Measurements from ENCODE around the gene TNFRSF19. TPM values are rescaled to one million over a fixed set of nuclear protein-coding genes. Genes with fewer than 3 reads are reported as not detected.

TNFRSF19 gene
- total RNA-seq, 1 experiment from 2014 or later = 0.24 TPM

GRCh38 chr13:23637829-23638228, 67.6 kb downstream of the TNFRSF19 start:
- ChIA-PET CTCF (no interaction called here), POLR2A (ENCODE audit: unreplicated experiment) (no interaction called here)
- DNase-seq = no peak
- H3K4me2 ChIP-seq = no peak overlapping the region
- no peaks in the 10 kb centered on the region for H3K4me1 ChIP-seq (replicated peaks; ENCODE audit: insufficient read depth)
- no peaks in the 10 kb centered on the region for H3K36me3 ChIP-seq (ENCODE audit: low read depth)
- H3K9me3 ChIP-seq (ENCODE audit: insufficient read depth, low read depth) = no peaks in the 10 kb centered on the region
- no peaks in the 10 kb centered on the region for H3K79me2 ChIP-seq (ENCODE audit: low read depth)
- H3K9me2 ChIP-seq (ENCODE audit: insufficient read depth) = no peaks in the 10 kb centered on the region
- no peaks in the 10 kb centered on the region for H3F3A ChIP-seq (ENCODE audit: insufficient read depth, low read depth)
- no peak overlapping the region for H3K27ac ChIP-seq
- H4K20me1 ChIP-seq (ENCODE audit: insufficient read depth) = no peaks in the 10 kb centered on the region
- BruUV-seq (replicated peaks) = no TSS peak
- no peaks in the 10 kb centered on the region for H3K27me3 ChIP-seq (ENCODE audit: insufficient read depth, low read depth)
- no peak overlapping the region for H3K4me3 ChIP-seq
- intact Hi-C loops (cut with micrococcal nuclease; ENCODE audit: unreplicated experiment) = no loop called here
- no peak overlapping the region for H2AFZ ChIP-seq
- TF ChIP-seq CTCF (conservative IDR thresholded peaks at IDR 0.05) (no peak), EZH2 (IDR thresholded peaks at IDR 0.05; ENCODE audit: low read depth) (no peak)

- Histone ChIP-seq H3K27me3 (ENCODE audit: insufficient read depth, low read depth) (no peaks in the 10 kb centered on the region), H3K4me1 (replicated peaks; ENCODE audit: insufficient read depth) (no peaks in the 10 kb centered on the region), H3K27ac (no peak overlapping the region), H2AFZ (no peak overlapping the region), H3K79me2 (ENCODE audit: low read depth) (no peaks in the 10 kb centered on the region), H3K36me3 (ENCODE audit: low read depth) (no peaks in the 10 kb centered on the region), H3K9me3 (ENCODE audit: insufficient read depth, low read depth) (no peaks in the 10 kb centered on the region), H4K20me1 (ENCODE audit: insufficient read depth) (no peaks in the 10 kb centered on the region), H3K4me3 (no peak overlapping the region), H3K9me2 (ENCODE audit: insufficient read depth) (no peaks in the 10 kb centered on the region), H3K4me2 (no peak overlapping the region), H3F3A (ENCODE audit: insufficient read depth, low read depth) (no peaks in the 10 kb centered on the region)
- BruUV-seq (replicated peaks) = no TSS peak
- DNase-seq = no peak
- ChIA-PET POLR2A (ENCODE audit: unreplicated experiment) (no interaction called here), CTCF (no interaction called here)
- TF ChIP-seq CTCF (conservative IDR thresholded peaks at IDR 0.05) (no peak), EZH2 (IDR thresholded peaks at IDR 0.05; ENCODE audit: low read depth) (no peak)
- intact Hi-C loops (cut with micrococcal nuclease; ENCODE audit: unreplicated experiment) = no loop called here
Measured at GRCh38 chr13:23639674-23640073, 69.5 kb downstream of the TNFRSF19 start.

- no peaks in the 10 kb centered on the region for H4K20me1 ChIP-seq (ENCODE audit: insufficient read depth)
- ChIA-PET POLR2A (ENCODE audit: unreplicated experiment) (no interaction called here), CTCF (no interaction called here)
- H3F3A ChIP-seq (ENCODE audit: insufficient read depth, low read depth) = no peaks in the 10 kb centered on the region
- no peaks in the 10 kb centered on the region for H3K27me3 ChIP-seq (ENCODE audit: insufficient read depth, low read depth)
- H3K27ac ChIP-seq = no peak overlapping the region
- no peak for DNase-seq
- H3K79me2 ChIP-seq (ENCODE audit: low read depth) = no peaks in the 10 kb centered on the region
- no peaks in the 10 kb centered on the region for H3K4me1 ChIP-seq (replicated peaks; ENCODE audit: insufficient read depth)
- no TSS peak for BruUV-seq (replicated peaks)
- intact Hi-C loops (cut with micrococcal nuclease; ENCODE audit: unreplicated experiment) = no loop called here
- TF ChIP-seq EZH2 (IDR thresholded peaks at IDR 0.05; ENCODE audit: low read depth) (no peak), CTCF (conservative IDR thresholded peaks at IDR 0.05) (no peak)
- H3K9me2 ChIP-seq (ENCODE audit: insufficient read depth) = no peaks in the 10 kb centered on the region
- H2AFZ ChIP-seq = no peak overlapping the region
- no peak overlapping the region for H3K4me3 ChIP-seq
- no peaks in the 10 kb centered on the region for H3K9me3 ChIP-seq (ENCODE audit: insufficient read depth, low read depth)
- H3K36me3 ChIP-seq (ENCODE audit: low read depth) = no peaks in the 10 kb centered on the region
- H3K4me2 ChIP-seq = no peak overlapping the region
Measured at GRCh38 chr13:23642110-23642509, 71.9 kb downstream of the TNFRSF19 start.

All from PC-9 (cell line).